T1000 (cell line): ENCODE results near the gene MAGEE1.

Experiments
- DNase-seq: peaks from one replicate; lab custom pipeline; 2025; ENCODE audit warnings: mixed read lengths; lab: John Stamatoyannopoulos, UW

Gene MAGEE1, protein sequence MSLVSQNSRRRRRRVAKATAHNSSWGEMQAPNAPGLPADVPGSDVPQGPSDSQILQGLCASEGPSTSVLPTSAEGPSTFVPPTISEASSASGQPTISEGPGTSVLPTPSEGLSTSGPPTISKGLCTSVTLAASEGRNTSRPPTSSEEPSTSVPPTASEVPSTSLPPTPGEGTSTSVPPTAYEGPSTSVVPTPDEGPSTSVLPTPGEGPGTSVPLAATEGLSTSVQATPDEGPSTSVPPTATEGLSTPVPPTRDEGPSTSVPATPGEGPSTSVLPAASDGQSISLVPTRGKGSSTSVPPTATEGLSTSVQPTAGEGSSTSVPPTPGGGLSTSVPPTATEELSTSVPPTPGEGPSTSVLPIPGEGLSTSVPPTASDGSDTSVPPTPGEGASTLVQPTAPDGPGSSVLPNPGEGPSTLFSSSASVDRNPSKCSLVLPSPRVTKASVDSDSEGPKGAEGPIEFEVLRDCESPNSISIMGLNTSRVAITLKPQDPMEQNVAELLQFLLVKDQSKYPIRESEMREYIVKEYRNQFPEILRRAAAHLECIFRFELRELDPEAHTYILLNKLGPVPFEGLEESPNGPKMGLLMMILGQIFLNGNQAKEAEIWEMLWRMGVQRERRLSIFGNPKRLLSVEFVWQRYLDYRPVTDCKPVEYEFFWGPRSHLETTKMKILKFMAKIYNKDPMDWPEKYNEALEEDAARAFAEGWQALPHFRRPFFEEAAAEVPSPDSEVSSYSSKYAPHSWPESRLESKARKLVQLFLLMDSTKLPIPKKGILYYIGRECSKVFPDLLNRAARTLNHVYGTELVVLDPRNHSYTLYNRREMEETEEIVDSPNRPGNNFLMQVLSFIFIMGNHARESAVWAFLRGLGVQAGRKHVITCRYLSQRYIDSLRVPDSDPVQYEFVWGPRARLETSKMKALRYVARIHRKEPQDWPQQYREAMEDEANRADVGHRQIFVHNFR

GRCh38 chrX:76427560-76428242 is at the start of gene MAGEE1:
MAGEE1 (plus strand) TSS chrX:76427710; CDS start chrX:76427931, 221 bp downstream.
- peak; percentile 62 for DNase-seq

DNA sequence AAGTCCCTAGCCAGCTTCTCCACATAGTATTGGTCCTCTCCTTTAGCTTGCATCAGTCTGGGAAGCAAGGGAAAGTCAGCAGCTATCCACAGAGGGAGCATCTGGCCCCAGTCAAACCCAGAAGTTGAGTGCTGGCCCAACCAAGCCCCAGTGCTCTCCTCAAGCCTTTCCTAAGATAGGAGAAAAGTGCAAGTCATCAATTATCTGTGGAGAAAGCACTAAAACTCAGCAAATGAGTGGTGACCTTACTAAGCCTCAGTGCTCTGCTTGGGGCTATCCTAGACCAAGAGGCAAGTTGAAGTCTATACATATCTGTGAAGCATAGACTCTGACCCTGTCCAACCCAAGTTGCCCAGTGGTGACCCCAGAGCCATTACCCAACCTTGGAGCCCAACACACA is 28.5 kb upstream of the MAGEE1 start:
- no peak for DNase-seq

- no peak for DNase-seq
Observed at GRCh38 chrX:76407795-76408194, 19.7 kb upstream of the MAGEE1 start.

DNA sequence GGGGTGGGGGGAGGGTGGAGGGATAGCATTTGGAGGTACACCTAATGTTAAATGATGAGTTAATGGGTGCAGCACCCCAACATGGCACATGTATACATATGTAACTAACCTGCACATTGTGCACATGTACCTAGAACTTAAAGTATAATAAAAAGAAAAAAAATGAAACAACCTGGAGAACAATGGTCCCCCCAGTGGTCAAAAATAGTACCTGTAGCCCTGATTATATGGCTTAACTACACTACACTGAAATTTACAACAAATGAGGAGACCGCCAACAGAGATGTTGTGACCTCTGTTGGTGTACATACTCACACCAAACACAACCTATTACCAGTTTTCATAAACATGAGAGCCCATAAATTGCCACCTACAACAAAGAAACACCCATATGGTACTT is 7.3 kb upstream of the MAGEE1 start:
- no peak for DNase-seq

- no peak for DNase-seq
Observed at GRCh38 chrX:76428243-76429130, 977 bp downstream of the MAGEE1 start.

DNA sequence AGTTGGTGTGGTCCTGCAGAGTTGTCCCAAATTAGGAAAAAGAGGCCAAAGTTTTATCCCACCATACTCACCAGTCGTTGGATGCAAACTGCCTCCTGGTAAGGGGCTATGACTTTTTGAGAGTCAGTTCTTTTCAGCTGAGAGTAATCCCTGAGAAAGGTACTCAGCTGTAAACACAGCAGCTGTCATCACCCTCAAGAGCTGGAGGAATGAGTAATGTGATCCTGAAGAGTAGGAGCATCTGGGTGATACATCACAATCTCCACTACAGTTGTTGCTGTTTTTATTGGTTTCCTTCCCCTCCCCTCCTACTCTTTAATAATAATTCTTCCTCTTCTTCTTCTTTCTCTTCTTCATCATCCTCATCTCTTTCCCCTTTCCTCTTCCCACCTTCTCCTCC is 5.7 kb downstream of the MAGEE1 start:
- DNase-seq: no peak

GRCh38 chrX:76434103-76434741 is 6.7 kb downstream of the MAGEE1 start:
- DNase-seq: no peak

DNA sequence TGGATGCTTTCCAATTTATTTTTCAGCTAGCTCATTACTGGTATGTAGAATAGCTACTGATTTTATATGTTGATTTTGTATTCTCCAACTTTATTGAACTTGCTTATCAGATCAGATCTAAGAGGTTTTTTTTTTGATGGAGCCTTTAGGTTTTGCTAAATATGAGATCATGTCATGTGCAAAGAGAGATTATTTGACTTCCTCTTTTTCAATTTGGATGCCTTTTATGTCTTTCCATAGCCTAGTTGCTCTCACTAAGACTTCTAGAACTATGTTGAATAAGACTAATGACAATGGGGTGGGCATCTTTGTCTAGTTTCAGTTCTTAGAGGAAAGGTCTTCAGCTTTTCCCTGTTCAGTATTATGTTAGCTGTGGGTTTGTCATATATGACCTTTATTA is 11.7 kb downstream of the MAGEE1 start:
- DNase-seq: no peak

DNA sequence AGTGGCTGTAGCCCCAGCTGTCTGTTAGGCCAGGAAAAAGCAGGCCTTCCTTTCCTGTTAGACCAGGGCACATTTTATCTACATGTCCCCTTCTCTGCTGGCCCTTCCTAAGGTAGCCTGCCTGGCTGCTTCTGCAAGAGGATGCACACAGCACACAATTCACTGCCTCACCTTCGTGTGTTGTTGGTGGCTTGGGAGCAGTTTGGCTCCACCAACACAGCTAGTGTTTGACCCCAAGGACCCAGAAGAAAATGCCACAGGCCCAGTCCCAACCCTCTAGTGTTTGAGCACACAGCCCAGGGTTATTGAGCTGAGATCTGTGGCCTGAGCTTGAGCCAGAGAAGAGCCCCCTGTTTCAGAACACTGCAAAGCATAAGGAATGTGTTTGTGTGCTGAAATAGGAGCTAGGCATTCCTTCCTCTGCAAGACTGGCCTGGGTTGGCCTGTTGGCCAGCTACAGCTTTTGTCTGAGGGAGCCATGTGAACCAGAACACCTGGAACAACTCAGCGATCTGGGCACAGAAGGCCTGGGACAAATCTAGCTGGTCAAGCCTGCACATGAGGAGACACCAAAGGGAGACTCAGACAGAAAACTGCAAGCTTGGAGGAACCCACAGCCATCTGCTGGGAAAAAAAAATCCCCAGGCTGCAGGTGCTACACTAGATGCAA is 26.4 kb downstream of the MAGEE1 start:
- DNase-seq: no peak

- no peak for DNase-seq
Observed at GRCh38 chrX:76454456-76454927, 27.0 kb downstream of the MAGEE1 start.

- no peak for DNase-seq
Observed at GRCh38 chrX:76477353-76477752, 49.8 kb downstream of the MAGEE1 start.
